ENCODE results near the gene CBY2.
"Not testable (repeated sequence)": the region's sequence is repeated elsewhere in the genome, so short reads cannot be mapped to it uniquely, and the experiment has no call there.

Gene CBY2

DNA sequence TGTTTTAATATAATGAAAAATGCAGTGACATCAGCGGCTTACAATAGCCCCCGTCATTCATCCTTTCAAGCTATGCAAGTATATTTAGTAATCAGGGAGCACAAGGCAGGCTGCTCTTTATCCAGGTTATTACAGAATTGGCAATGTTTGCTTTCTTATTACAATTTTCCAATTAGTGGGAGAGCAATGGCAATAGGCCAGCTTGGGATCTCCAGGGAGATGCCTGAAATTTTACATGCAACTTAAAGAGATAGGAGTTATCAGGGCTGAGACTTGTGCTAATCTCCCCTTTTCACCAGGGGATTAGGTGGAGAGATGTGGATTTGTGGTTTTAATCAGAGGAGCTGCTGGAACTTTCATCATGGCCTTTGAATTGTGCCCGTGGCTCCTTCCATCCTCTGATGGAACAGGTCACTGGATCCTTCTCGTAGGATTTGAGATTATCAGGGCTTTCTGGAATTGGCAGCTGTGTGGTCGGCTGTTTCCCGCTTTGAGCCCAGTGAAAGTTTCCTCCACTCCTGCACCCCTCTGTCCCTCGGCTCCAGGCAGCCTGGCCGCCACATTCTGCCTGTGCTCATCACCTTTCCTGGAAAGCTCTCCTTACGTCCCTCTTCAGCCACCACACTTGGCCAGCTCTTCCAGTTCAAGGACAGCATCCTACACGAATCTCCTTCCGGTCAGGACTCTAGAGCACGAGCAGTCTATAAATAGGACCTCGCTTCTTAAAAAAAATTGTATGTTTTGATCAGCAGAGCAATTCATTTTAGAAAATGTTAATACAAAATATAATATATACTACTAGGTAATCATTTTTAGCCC, 47.0 kb downstream of the CBY2 start:
- TF ChIP-seq, protein P1, sequence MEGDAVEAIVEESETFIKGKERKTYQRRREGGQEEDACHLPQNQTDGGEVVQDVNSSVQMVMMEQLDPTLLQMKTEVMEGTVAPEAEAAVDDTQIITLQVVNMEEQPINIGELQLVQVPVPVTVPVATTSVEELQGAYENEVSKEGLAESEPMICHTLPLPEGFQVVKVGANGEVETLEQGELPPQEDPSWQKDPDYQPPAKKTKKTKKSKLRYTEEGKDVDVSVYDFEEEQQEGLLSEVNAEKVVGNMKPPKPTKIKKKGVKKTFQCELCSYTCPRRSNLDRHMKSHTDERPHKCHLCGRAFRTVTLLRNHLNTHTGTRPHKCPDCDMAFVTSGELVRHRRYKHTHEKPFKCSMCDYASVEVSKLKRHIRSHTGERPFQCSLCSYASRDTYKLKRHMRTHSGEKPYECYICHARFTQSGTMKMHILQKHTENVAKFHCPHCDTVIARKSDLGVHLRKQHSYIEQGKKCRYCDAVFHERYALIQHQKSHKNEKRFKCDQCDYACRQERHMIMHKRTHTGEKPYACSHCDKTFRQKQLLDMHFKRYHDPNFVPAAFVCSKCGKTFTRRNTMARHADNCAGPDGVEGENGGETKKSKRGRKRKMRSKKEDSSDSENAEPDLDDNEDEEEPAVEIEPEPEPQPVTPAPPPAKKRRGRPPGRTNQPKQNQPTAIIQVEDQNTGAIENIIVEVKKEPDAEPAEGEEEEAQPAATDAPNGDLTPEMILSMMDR (conservative IDR thresholded peaks at IDR 0.05) = no peak
- no peak overlapping the region for H3K27ac ChIP-seq

DNA sequence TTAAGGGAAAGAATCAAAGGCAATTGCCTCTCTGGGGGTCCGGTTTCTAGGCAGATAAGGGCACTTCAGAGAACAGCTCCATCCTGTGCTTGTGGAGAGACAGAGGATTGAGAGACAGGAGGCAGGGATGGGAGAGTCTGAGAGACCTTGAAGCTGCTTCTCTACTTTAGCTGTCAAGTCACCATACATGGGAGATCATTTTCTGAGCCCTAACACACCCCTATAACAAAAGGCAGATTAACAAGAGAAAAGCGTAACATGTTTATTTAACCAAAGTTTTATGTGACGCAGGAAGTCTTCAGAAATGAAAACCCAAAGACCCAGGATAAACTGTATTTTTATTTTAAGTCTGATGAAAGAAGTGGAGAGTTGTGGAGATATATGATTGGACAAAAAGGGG, 48.4 kb downstream of the CBY2 start:
- H3K27ac ChIP-seq = no peak overlapping the region
- TF ChIP-seq, protein P1 (conservative IDR thresholded peaks at IDR 0.05) = no peak

DNA sequence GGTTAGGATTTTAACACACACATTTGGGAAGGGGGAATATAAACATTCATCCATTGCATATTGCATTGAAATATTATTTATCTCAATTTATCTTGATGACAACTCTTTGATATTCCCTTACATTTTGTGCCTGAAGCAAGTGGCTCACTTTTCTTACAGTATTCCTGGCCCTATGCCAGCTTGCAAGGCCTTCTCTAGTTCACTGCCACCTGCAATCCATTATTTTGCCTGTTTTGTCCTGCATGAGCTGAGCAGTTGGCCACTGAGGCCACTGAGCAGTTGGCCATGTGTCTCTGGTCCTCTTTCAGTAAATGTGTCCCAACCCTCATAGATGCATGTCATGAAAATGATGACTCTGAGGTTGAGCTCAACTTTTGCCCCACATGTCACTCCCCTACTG, 49.8 kb downstream of the CBY2 start:
- TF ChIP-seq, protein P1 (conservative IDR thresholded peaks at IDR 0.05) = no peak
- no peak overlapping the region for H3K27ac ChIP-seq

DNA sequence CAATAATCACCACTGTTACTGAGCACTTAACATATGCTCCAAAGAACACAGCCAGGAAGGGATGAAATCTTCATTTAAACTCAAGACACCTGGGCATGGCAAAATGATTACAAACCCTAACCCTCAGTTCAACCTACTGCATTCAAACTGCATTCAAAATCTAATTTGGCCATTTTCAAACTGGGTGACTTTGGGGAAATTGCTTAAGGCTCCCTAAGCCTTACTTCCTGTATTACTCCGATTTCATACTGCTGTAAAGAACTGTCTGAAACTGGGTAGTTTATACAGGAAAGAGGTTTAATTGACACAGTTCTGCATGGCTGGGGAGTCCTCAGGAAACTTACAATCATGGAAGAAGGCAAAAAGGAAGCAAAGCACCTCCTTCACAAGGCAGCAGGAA, 50.4 kb downstream of the CBY2 start:
- TF ChIP-seq, protein P1 (conservative IDR thresholded peaks at IDR 0.05) = no peak
- H3K27ac ChIP-seq = no peak overlapping the region

DNA sequence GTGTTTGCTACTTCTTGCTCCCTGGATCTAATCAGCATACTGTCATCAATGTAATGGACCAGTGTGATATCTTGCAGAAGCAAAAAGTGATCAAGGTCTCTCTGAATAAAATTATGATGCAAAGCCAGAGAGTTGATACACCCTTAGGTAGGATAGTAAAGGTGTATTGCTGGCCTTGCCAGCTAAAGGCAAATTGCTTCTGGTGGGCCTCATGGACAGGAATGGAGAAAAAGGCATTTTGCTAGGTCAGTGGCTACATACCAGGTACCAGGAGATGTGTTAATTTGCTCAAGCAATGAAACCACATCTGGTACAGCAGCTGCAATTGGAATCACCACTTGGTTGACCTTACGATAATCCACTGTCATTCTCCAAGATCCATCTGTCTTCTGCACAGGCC, 54.4 kb downstream of the CBY2 start:
- H3K27ac ChIP-seq = not testable (repeated sequence)

DNA sequence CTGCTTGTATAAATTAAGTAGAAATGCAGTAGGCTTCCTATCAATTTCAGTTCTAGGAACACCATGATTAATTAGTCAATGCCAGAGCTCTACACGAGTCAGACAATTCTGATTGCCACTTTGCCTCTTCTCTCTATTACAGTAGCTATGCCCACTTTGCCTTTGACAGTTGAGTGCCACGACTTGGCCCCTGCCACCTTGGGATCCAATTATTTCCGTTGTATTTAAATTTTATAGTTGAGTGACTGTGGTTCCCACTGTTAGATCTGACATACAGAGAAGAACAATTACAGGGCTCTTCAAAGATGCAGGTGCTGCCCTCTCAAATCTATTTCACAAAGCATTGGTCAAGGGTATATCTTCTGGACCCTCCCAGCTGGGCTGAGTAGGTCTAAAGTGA, 55.5 kb downstream of the CBY2 start:
- H3K27ac ChIP-seq = not testable (repeated sequence)

DNA sequence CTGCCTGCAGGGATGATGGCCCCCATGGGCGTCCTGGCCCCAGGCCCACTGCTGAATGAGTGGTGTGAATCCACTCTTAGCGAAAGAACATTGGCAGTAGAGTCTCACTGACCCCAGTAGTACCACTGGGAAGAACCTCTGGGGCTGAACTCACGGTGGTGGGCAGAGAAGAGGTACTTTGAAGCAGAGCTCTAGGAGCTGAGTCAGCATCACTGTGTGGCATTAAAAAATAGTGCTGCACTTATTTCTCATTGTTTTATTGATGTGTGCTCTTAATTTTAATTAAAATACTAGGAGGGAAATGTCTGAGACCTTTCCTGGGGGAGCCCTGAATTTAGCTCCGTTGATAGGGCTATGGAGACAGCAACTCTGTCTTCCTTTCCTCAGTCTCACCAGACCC, 61.3 kb downstream of the CBY2 start:
- TF ChIP-seq, protein P1 (conservative IDR thresholded peaks at IDR 0.05) = no peak
- no peak overlapping the region for H3K27ac ChIP-seq
